SH-SY5Y (cell line): ENCODE results near the gene OSBPL5.

Experiments used
- GATA2 ChIP-seq: IDR thresholded peaks from 2 replicates; pipeline ENCODE4 v1.6.1; 2011; ENCODE audit warnings: mild to moderate bottlenecking, low read depth, low read length
- GATA3 ChIP-seq: IDR thresholded peaks from 2 replicates; pipeline ENCODE4 v1.6.1; 2011; ENCODE audit warnings: low read depth, mild to moderate bottlenecking, low read length, moderate library complexity

Gene OSBPL5, protein sequence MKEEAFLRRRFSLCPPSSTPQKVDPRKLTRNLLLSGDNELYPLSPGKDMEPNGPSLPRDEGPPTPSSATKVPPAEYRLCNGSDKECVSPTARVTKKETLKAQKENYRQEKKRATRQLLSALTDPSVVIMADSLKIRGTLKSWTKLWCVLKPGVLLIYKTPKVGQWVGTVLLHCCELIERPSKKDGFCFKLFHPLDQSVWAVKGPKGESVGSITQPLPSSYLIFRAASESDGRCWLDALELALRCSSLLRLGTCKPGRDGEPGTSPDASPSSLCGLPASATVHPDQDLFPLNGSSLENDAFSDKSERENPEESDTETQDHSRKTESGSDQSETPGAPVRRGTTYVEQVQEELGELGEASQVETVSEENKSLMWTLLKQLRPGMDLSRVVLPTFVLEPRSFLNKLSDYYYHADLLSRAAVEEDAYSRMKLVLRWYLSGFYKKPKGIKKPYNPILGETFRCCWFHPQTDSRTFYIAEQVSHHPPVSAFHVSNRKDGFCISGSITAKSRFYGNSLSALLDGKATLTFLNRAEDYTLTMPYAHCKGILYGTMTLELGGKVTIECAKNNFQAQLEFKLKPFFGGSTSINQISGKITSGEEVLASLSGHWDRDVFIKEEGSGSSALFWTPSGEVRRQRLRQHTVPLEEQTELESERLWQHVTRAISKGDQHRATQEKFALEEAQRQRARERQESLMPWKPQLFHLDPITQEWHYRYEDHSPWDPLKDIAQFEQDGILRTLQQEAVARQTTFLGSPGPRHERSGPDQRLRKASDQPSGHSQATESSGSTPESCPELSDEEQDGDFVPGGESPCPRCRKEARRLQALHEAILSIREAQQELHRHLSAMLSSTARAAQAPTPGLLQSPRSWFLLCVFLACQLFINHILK

DNA sequence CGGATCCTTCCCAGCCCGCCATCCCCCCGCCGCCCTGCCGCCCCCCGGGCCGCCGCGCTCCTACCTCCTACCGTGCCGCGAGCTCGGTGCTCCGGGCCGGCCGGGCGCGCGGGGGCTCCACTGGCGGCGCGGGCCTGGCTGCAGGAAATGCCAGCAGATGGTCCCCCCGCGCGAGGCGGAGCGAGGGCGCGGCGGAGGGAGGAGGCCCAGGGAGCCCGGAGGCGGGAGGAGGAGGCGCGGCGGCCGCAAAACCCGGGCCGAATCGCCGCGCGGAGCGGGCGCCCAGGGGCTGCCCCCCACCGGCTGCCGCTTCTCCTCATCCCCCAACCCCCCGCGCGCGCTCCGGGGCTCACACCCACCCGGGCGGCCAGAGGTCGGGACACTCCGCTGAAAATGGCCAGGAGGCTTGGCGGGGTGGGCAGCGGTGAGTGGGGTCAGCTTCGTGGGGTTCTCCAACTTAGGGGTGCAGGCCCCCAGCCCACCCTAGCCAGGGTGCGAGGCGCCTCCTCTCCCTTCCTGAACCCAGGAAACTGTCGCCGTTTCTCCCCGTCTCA lies at the start of gene OSBPL5:
Gene OSBPL5 (minus strand): TSS at position 159 of the 554 bp plus-strand sequence. CDS start 36,162 bp downstream, outside the sequence.
- TF ChIP-seq GATA2 (no peak), GATA3 (no peak)

DNA sequence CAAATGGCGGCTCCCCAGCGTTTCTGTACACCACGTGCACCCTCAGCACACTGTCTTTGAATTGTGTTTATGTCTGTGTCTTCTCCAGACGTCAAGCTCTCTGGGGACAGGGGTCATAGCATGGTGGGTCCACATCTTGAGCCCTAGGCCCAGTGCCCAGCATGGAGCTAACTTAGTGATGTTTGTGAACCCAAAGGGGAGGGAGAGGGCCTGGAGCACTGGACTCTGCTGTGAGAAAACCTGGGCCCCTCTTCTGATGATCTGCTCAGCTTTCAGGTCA lies 49.2 kb upstream of the OSBPL5 start:
- TF ChIP-seq GATA2 (no peak), GATA3 (no peak)

GRCh38 chr11:3213659-3214419 lies 48.7 kb upstream of the OSBPL5 start:
- TF ChIP-seq GATA3 = no peak
- TF ChIP-seq GATA2 = no peak

GRCh38 chr11:3208272-3208671 lies 43.2 kb upstream of the OSBPL5 start:
- TF ChIP-seq GATA2 (no peak), GATA3 (no peak)

- TF ChIP-seq GATA3 = no peak
- no peak for TF ChIP-seq GATA2
These were observed 42.5 kb upstream of the OSBPL5 start for GRCh38 chr11:3207526-3208189.

GRCh38 chr11:3206922-3207204 lies 41.8 kb upstream of the OSBPL5 start:
- TF ChIP-seq GATA2 = no peak

- no peak for TF ChIP-seq GATA2
- no peak for TF ChIP-seq GATA3
These were observed 41.2 kb upstream of the OSBPL5 start for GRCh38 chr11:3206156-3206921.

GRCh38 chr11:3205261-3206155 lies 40.4 kb upstream of the OSBPL5 start:
- no peak for TF ChIP-seq GATA2
- TF ChIP-seq GATA3 = no peak

DNA sequence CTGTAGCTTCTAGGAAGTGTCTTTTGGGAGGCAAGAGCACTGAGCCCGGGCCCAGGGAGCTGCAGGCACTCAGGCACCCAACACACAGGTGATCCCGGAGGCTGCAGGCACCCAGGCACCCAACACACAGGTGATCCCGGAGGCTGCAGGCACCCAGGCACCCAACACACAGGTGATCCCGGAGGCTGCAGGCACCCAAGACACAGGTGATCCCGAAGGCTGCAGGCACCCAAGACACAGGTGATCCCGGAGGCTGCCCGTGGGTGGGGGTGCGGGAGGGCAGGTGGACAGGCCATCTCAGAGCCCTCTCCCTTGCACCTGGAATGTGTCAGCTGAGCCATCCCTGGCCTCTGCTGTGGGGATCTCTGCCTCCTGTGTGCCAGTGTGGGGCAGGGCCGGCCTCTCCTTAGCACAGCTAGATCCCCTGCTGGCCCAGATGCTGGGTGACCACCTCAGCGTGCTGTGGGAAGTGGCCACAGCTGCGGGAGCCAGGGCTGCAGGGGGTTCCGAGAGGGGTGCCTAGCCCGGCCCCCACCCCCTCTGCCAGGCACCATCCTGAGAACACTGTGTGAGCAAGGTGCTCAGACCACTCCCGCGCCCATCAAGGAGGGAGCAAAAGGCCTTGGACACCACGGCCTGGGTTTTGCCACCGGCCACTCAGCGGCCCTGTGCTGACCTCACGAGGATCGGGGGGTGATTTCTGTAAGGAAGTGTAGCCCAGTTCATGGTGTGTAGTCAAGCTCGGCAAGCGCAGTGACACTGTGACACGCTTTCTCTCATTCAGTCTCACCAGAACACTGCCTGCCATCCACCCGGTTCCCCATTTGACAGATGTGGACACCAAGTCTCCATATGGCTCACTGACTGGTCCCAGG lies 39.3 kb upstream of the OSBPL5 start:
- no peak for TF ChIP-seq GATA3

DNA sequence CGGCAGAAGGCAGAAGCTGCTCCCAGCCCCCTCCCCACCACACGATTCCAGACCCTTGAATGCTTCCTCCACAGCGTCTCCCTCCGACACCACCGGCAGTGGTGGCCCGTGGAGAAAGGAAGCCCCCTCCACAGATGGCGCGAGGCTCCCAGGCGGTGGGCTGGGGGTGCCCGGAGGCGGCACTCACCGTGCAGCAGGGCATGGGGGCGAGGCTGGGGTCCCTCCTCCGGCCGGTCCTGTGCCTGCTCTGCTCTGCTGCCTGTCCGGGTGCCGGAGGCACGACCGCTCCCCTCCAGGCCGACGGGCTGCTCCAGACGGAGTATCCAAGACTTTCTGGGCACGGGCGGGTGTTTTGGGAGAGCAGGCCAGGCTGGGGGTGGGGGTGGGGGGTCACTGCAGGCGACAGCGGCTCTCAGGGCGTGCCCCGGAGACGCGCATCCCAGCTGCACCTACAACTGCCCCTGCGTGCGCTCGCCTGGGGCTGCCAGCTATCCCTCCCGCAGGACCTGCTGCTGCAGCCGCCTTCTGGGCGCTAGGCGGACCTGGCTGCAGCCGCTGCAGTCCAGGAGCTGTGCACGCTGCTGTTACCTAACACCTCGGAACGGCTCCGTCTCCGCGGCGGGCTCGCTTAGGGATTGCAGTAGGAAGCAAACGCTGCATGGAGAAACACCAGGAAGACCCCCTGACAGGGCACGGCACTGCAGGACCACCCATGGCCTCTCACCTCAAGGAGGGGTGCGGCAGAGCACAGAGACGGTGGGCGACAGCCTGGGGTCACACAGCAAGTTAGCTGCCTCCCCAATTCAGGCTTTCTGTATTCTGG lies 38.3 kb upstream of the OSBPL5 start:
- no peak for TF ChIP-seq GATA2
- no peak for TF ChIP-seq GATA3

GRCh38 chr11:3202759-3203158 lies 37.6 kb upstream of the OSBPL5 start:
- no peak for TF ChIP-seq GATA3
- no peak for TF ChIP-seq GATA2
